Renal cortex interstitium (tissue), 11 donors: ENCODE data around the gene ADISSP. TPM values are rescaled to one million over a fixed set of nuclear protein-coding genes. Genes with fewer than 3 reads are reported as not detected.
"Not testable (repeated sequence)": the region's sequence is repeated elsewhere in the genome, so short reads cannot be mapped to it uniquely, and the experiment has no call there.

ENCODE experiments used
- DNase-seq, 11 donors: peaks; one replicate each; pipeline ENCODE4 v3.0.0-alpha.2; 2013; ENCODE audit warnings: low read depth in 9 of 11, low spot score in 4 of 11; ENCODE audit errors: extremely low read depth in 1 of 11
- polyA plus RNA-seq, 3 donors: library from polyadenylated mRNA; unstranded; fragments of 120-200 nt; gene quantifications; one replicate each; pipeline ENCODE4 v1.2.1, GENCODE V29; 2013; ENCODE audit not compliant: insufficient read length in 3 of 3

Gene ADISSP
- polyA plus RNA-seq, 3 donors, result 17.4 to 28.4 (median 26.6) TPM

- no peak for DNase-seq
Observed at GRCh38 chr20:3802524-3803239, 35.1 kb upstream of the ADISSP start.

GRCh38 chr20:3801846-3802245 is 34.3 kb upstream of the ADISSP start:
- DNase-seq, result no peak

GRCh38 chr20:3801299-3801698 is 33.7 kb upstream of the ADISSP start:
- DNase-seq, result no peak

DNA sequence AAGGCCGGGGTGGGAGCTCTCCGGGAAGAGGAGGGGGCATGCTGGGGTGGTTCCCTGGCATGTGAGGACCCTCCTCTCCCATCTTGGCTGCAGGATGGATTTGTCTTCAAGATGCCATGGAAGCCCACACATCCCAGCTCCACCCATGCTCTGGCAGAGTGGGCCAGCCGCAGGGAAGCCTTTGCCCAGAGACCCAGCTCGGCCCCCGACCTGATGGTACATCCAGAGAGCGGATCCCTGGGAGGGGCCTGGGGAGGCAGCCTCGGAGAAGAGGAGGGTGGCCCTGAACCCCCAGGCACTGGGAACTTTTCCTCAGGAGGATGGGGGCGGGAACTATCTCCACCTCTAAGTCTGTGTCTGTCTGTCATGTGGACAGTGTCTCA is 33.3 kb upstream of the ADISSP start:
- DNase-seq, result no peak

DNA sequence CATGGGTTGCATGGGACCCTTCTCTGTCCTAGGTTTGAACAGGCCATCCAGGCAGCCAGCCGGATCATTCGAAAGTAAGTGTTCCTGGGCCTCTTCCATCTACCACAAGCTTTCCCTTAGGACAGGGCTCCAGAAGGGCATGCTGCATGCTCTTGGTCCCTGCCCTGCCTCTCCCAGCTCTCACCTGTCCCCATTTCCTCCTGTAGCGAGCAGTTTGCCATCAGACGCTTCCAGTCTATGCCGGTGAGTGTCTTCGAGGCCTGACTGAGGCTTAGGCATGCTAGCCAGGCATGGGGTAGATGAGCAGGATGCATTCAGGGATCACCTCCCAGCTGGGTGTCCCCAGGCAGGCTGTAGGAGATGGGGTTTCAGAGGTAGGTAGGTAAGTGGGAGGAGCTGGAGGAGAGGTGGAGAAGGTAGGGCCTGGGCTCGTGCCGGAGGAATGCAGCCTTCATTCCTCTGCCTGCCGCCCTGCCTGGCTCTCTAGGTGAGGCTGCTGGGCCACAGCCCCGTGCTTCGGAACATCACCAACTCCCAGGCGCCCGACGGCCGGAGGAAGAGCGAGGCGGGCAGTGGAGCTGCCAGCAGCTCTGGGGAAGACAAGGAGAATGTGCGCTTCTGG is 32.8 kb upstream of the ADISSP start:
- DNase-seq, result no peak

- no peak for DNase-seq
Observed at GRCh38 chr20:3798908-3799248, 31.3 kb upstream of the ADISSP start.

GRCh38 chr20:3798373-3798768 is 30.8 kb upstream of the ADISSP start:
- DNase-seq, result no peak

- DNase-seq, result no peak
Observed at GRCh38 chr20:3797592-3798372, 30.2 kb upstream of the ADISSP start.

- DNase-seq, result no peak
Observed at GRCh38 chr20:3797226-3797545, 29.6 kb upstream of the ADISSP start.

DNA sequence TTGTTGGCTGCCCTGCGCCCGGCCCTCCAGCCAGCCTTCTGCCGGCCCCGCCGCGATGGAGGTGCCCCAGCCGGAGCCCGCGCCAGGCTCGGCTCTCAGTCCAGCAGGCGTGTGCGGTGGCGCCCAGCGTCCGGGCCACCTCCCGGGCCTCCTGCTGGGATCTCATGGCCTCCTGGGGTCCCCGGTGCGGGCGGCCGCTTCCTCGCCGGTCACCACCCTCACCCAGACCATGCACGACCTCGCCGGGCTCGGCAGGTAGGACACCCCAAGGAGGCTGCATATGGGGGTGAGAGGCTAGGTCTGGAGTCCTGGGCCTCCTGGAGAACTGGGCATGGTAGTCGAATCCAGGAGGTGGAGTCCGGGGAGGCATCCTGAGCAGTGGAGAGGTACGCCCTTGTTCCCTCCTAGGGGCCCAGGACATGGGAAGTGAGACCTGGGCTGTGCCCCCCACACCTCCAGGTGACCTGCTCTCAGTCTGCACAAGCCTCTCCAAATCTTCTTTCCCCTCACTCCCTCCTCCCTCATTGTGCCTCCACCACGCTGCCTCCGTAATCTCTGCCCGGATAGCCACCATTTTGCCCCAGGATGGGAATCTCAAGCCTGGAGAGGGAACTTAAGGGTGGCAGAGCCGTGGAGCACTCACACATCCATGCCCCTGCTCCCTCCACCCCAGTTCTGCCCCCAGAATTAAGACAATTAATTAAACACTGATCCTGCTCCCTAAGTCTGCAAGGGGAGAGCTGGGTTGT is 29.1 kb upstream of the ADISSP start:
- DNase-seq, result no peak

DNA sequence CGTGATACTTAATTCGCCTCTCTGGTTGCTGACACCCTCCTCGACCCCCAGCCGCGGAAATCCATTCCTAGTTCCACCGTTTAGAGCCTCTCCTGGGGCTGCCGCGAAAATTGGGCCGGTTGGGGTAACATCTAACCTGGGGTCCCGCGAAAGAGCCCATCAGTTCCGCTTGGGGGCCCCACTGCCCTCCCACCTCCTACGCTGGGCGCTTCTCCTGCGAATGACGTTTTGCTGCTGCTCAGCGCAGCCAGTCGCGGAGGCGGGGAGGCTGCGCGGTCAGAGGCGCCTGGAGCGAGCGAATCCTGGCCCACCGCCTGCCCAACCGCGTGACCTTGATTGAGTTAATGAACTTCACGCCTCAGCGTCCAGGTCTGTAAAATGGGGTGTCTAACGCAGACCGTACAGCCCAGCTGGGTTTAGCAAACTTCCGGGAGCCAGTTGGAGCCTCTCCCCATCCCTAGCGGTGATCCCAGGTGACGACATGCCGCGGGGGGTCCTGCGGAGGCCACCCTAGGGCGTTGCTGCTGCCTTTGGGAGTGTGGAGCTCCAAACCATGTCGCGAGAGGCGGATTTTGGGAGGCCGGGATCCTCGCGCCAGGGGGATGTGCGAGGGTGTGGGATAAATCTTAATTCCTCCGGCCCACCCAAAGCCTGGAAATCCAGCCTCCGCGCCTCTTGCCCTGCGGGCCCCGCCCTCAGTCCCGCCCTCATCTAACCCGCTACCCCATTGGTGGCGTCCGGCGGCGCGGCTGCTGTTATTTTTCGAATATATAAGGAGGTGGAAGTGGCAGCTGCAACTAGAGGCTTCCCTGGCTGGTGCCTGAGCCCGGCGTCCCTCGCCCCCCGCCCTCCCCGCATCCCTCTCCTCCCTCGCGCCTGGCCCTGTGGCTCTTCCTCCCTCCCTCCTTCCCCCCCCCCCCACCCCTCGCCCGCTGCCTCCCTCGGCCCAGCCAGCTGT is 28.2 kb upstream of the ADISSP start, which contains the start of gene CDC25B:
TSS of gene CDC25B (plus strand) at position 800 of the 958 bp plus-strand sequence. CDS start 222 bp downstream, outside the sequence.
- DNase-seq, result peak in 8 of 11 donors; percentile 83 to 91 (median 84)

DNA sequence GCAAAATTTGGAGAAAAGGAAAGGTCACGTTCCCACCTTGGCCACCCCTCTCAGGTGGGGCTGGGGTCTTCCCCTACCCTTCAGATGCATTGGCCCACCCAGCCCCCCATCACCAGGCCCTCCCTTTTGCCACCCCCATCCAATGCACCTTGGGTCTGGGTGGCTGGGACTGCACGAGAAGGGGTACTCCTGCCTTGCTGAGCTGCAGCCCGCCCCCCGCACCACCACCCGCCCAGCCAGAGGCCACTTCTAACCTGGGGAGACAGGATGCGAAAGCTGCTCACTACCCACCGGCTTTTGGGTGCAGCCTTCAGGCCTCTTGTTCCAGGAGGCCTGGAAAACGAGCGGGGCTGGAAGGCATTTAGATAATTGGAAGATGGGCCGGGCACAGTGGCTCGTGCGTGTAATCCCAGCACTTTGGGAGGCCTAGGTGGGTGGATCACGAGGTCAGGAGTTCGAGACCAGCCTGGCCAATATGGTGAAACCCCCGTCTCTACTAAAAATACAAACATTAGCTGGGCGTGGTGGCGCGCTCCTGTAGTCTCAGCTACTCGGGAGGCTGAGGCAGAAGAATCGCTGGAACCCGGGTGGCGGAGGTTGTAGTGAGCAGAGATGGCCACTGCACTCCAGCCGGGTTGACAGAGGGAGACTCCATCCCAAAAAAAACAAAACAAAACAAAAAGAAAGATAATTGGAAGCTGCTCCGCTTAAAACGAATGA is 27.3 kb upstream of the ADISSP start:
- DNase-seq, result no peak

DNA sequence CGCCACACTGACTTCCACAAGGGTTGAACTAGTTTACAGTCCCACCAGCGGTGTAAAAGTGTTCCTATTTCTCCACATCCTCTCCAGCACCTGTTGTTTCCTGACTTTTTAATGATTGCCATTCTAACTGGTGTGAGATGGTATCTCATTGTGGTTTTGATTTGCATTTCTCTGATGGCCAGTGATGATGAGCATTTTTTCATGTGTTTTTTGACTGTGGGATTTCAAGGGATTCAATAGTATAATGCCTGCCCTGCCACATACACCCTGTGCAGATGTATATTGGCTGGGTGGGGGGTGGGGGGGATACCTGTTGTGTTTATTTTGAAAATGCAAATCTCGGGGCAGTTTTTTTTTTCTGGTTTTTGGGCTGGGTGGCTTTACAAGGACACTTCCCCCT is 26.6 kb upstream of the ADISSP start:
- not testable (repeated sequence) for DNase-seq

GRCh38 chr20:3789201-3789600 is 21.6 kb upstream of the ADISSP start:
- DNase-seq, result not testable (repeated sequence)

- no peak for DNase-seq
Observed at GRCh38 chr20:3788685-3789155, 21.2 kb upstream of the ADISSP start.

GRCh38 chr20:3787324-3788014 is 19.9 kb upstream of the ADISSP start:
- DNase-seq, result no peak

DNA sequence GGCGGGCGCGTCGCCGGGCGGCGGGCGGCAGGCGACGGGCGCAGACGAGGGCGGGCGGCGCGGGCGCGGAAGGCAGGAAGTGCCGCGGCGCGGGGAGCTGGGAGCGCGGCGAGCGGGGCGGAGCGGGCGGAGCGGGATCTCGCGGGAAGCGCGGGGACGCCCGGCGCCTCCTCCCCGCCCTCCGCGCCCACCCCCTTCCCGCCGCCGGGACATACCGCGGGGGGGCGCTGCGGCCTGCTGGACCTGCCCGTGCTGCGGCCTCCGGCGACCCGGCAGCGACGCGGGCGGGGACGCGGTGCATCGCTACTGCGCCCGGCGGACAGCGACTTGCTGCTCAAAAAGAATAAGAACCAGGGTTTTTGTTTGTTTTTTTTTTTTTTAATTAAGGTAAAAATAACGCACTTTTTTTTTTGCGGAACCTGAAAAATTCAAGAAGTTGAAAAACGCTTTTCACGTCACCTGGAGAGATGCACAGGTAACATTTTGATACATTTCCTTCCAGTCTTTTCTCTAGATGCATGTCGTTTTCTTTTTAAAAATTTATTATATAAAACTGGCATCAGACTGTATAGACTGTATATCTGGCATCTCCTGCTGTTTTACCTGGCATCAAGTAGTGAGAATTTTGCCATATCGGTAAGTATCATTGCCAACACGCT is 19.2 kb upstream of the ADISSP start, which contains the start of gene CENPB:
TSS of gene CENPB (minus strand) at position 76 of the 659 bp plus-strand sequence. CDS start 257 bp downstream, outside the sequence.
- DNase-seq, result peak in 8 of 11 donors; percentile 77 to 89 (median 86)
